ENCODE results near the gene RPS6KL1.

The RPS6KL1 gene

DNA sequence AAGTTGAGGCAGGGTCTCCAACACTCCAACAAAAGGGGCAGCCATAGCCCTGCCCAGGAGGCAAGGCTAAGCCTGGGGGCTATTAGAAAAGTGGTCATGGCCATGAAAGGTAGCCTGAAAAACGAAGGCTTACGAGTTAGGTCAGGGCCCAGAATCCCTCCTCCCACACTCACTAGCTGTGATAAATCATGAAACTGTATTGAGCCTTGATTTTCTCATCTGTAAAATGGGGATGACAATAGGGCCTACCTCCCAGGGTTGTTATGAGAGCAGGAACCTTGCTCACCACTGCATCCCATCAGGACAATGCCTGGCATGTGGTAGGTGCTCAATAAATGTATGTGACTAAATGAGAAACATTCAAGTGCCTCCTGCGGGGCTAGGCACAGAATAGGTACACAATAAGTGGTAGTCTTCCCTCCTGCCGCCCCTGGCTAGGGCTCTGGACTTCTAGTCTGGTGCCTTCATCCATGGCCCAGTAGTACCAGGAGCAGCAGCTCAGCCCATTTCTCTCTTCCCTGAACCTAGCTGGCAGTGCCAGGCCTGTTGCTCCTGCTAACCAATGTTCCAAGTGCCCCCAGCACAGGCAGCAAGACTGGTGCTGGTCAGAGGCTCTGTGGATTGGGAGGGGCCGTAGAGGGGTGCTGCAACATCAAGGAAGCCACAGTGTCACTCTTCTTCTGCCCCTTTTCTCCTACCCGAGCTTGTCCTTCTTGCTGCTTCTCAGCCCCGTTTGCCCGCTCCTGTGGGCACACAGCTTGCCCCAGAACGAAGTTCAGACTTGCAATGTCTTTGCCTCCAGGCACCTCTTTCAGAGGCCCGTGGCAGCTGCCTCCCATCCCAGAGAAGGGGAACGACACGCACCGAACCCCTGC, 24.5 kb upstream of the RPS6KL1 start:
- H3K4me1 ChIP-seq (ENCODE audit: low read depth, poor library complexity, severe bottlenecking) = no peaks in the 10 kb centered on the region
- H3K4me2 ChIP-seq = no peak overlapping the region

GRCh38 chr14:74946659-74947281, 23.7 kb upstream of the RPS6KL1 start:
- peak; percentile 59 for TF ChIP-seq CTCF (conservative IDR thresholded peaks at IDR 0.05; ENCODE audit: low read depth, low read length)
- Histone ChIP-seq H3K4me2 (no peak overlapping the region), H3K36me3 (ENCODE audit: insufficient read depth) (no peaks in the 10 kb centered on the region), H3K4me1 (ENCODE audit: low read depth, poor library complexity, severe bottlenecking) (no peaks in the 10 kb centered on the region), H3K27ac (no peak overlapping the region), H3K27me3 (ENCODE audit: insufficient read depth, low read depth) (no peaks in the 10 kb centered on the region), H4K20me1 (ENCODE audit: insufficient read depth) (no peaks in the 10 kb centered on the region), H3K4me3 (IDR thresholded peaks at IDR 0.05; ENCODE audit: insufficient read depth, low read depth, low read length) (no peak overlapping the region), H3K9ac (no peak overlapping the region), H2AFZ (ENCODE audit: low read depth) (peak overlapping the region; percentile 52), H3K79me2 (ENCODE audit: insufficient read depth, low read depth) (no peaks in the 10 kb centered on the region)

More for the DNA sequence above, 24.5 kb upstream of the RPS6KL1 start:
- no peaks in the 10 kb centered on the region for H4K20me1 ChIP-seq (ENCODE audit: insufficient read depth)
- H3K27me3 ChIP-seq (ENCODE audit: insufficient read depth, low read depth) = no peaks in the 10 kb centered on the region
- no peaks in the 10 kb centered on the region for H3K36me3 ChIP-seq (ENCODE audit: insufficient read depth)
- no peak overlapping the region for H3K9ac ChIP-seq
- H3K4me3 ChIP-seq (IDR thresholded peaks at IDR 0.05; ENCODE audit: insufficient read depth, low read depth, low read length) = no peak overlapping the region
- H3K79me2 ChIP-seq (ENCODE audit: insufficient read depth, low read depth) = no peaks in the 10 kb centered on the region
- H3K27ac ChIP-seq = no peak overlapping the region
- no peak overlapping the region for H2AFZ ChIP-seq (ENCODE audit: low read depth)
- TF ChIP-seq CTCF (conservative IDR thresholded peaks at IDR 0.05; ENCODE audit: low read depth, low read length) = no peak

GRCh38 chr14:74945852-74946658, 23.0 kb upstream of the RPS6KL1 start:
- Histone ChIP-seq H3K36me3 (ENCODE audit: insufficient read depth) (no peaks in the 10 kb centered on the region), H3K9ac (no peak overlapping the region), H3K4me1 (ENCODE audit: low read depth, poor library complexity, severe bottlenecking) (no peaks in the 10 kb centered on the region), H3K27me3 (ENCODE audit: insufficient read depth, low read depth) (no peaks in the 10 kb centered on the region), H3K4me3 (IDR thresholded peaks at IDR 0.05; ENCODE audit: insufficient read depth, low read depth, low read length) (no peak overlapping the region), H3K4me2 (no peak overlapping the region), H3K79me2 (ENCODE audit: insufficient read depth, low read depth) (no peaks in the 10 kb centered on the region), H4K20me1 (ENCODE audit: insufficient read depth) (no peaks in the 10 kb centered on the region), H3K27ac (no peak overlapping the region), H2AFZ (ENCODE audit: low read depth) (peak overlapping the region; percentile 52)
- peak; percentile 80 for TF ChIP-seq CTCF (conservative IDR thresholded peaks at IDR 0.05; ENCODE audit: low read depth, low read length)

DNA sequence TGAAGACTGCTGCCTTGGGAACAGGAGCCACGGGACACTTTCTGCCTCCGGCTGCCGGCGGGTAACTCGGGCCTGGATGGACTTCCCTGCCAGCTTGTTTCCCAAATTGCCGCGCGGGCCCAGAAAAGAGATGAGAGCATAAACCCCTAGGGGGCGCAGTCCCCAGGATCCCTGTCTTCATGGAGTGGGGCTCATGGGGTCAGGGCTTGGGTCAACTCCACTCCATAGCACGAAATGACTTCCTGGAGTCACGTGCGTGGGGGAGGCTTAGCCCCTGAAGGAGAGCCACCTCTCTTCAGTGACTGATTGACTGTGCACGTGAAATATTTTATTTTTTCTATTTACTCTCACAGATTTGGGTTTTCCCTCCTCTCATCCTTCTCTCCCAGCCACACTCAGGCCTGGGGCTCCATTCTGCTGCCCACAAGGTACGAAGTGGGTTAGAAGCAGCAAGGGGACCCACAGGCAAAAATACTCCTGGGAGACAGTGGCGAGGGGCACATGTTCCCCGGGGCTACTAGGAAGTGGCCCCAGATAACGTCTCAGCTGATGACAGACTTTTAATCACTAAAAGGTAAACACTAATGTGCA, 22.3 kb upstream of the RPS6KL1 start:
- Histone ChIP-seq H3K27me3 (ENCODE audit: insufficient read depth, low read depth) (no peaks in the 10 kb centered on the region), H3K4me1 (ENCODE audit: low read depth, poor library complexity, severe bottlenecking) (no peaks in the 10 kb centered on the region), H3K36me3 (ENCODE audit: insufficient read depth) (no peaks in the 10 kb centered on the region), H3K4me3 (IDR thresholded peaks at IDR 0.05; ENCODE audit: insufficient read depth, low read depth, low read length) (no peak overlapping the region), H3K27ac (no peak overlapping the region), H3K9ac (no peak overlapping the region), H3K4me2 (no peak overlapping the region), H2AFZ (ENCODE audit: low read depth) (no peak overlapping the region), H3K79me2 (ENCODE audit: insufficient read depth, low read depth) (no peaks in the 10 kb centered on the region), H4K20me1 (ENCODE audit: insufficient read depth) (no peaks in the 10 kb centered on the region)
- peak; percentile 42; the same call in 1 of the 2 replicates for TF ChIP-seq CTCF (conservative IDR thresholded peaks at IDR 0.05; ENCODE audit: low read depth, low read length)
